Tibial nerve (tissue), 3 donors: ENCODE results near the gene ANAPC5.

Experiments
- EP300 ChIP-seq, 2 donors: sonication (generic); formaldehyde crosslinking; IDR thresholded peaks; one replicate each; pipeline ENCODE4 v1.6.1; 2017; ENCODE audit warnings: antibody characterized with exemption in 2 of 2, mild to moderate bottlenecking in 1 of 2
- POLR2A ChIP-seq, 2 donors: fragments of 450-650 bp; IDR thresholded peaks; one replicate each; pipeline ENCODE4 v1.6.1; 2017; ENCODE audit warnings: antibody characterized with exemption in 2 of 2, mild to moderate bottlenecking in 2 of 2, moderate library complexity in 2 of 2

GRCh38 chr12:121261398-121261797 is 90.8 kb downstream of the ANAPC5 start:
- TF ChIP-seq EP300 (IDR thresholded peaks at IDR 0.05): no peak
- no peak for TF ChIP-seq POLR2A (IDR thresholded peaks at IDR 0.05)
